Adrenal gland (tissue), 12 donors: Measurements from ENCODE around the gene ARID5A. TPM values are rescaled to one million over a fixed set of nuclear protein-coding genes. Genes with fewer than 3 reads are reported as not detected.
A peak's percentile ranks its signal among the peaks of the same experiment; 100 is the strongest.
"Not testable (repeated sequence)": the region's sequence is repeated elsewhere in the genome, so short reads cannot be mapped to it uniquely, and the experiment has no call there.

ENCODE experiments used
- DNase-seq, 7 donors: peaks; one replicate each; pipeline ENCODE4 v3.0.0-alpha.2; 2019 to 2020
- H3K27ac ChIP-seq, 5 donors: fragments of 200-600 bp; sonication (generic) in 4 of 5; 1 replicate in 3 of 5; 2 replicates in 2 of 5; pipeline versions ENCODE4 v1.5.1 to v1.8.0; 2016 to 2020; ENCODE audit warnings: mild to moderate bottlenecking in 1 of 5
- H3K27me3 ChIP-seq: fragments of 200-600 bp; 2 replicates; pipeline ENCODE4 v1.8.0; 2021
- H3K36me3 ChIP-seq, 2 donors: fragments of 200-600 bp; replicated peaks in 1 of 2; 1 replicate in 1 of 2; 2 replicates in 1 of 2; pipeline versions ENCODE4 v1.5.1 to v1.8.0; 2018 to 2022
- H3K4me1 ChIP-seq, 2 donors: fragments of 200-600 bp; replicated peaks in 1 of 2; 1 replicate in 1 of 2; 2 replicates in 1 of 2; pipeline versions ENCODE4 v1.5.1 to v1.8.0; 2018 to 2021
- H3K4me3 ChIP-seq, 4 donors: fragments of 200-600 bp; sonication (generic) in 3 of 4; one replicate each; pipeline ENCODE4 v1.5.1; 2016 to 2018
- H3K9me3 ChIP-seq, 3 donors: fragments of 200-600 bp; sonication (generic) in 1 of 3; replicated peaks in 1 of 3; 1 replicate in 2 of 3; 2 replicates in 1 of 3; pipeline versions ENCODE4 v1.5.1 to v1.8.0; 2016 to 2021
- POLR2A ChIP-seq, 2 donors: fragments of 450-650 bp; IDR thresholded peaks; one replicate each; pipeline ENCODE4 v1.6.1; 2017; ENCODE audit warnings: antibody characterized with exemption in 2 of 2, mild to moderate bottlenecking in 2 of 2, moderate library complexity in 1 of 2
- WGBS, 4 donors: extraction: QIAGEN DNeasy Blood & Tissue Kit in 2 of 4; methylation state at CpG; one replicate each; pipeline versions ENCODE4 v1.1.5 to v1.1.7; 2013 to 2017; 5-methylcytosine and 5-hydroxymethylcytosine counted together
- intact Hi-C, 2 donors: fragments of 100-400 bp; cut with DNase I; formaldehyde crosslinking; loops; one replicate each; pipeline versions ENCODE4 v1.14.1 to v1.15.0; 2022 to 2023
- polyA plus RNA-seq, 3 donors: library from polyadenylated mRNA; stranded (reverse); fragments of 200-250 nt in 2 of 3; fragments of 350-450 nt in 1 of 3; fragmentation: Illumina TruSeq in 1 of 3; extraction: RNeasy Lipid Tissue Mini Kit (QIAGEN cat#74804) in 1 of 3; gene quantifications; one replicate each; pipeline ENCODE4 v1.2.3, GENCODE V29; 2013 to 2014
- total RNA-seq, 9 donors: library from RNA; depleted of rRNA in 4 of 9; stranded (reverse); fragments of >200 nt in 4 of 9; fragments of 120-200 nt in 1 of 9; fragmentation: NEBNext Ultra II Directional in 1 of 9; extraction: Animal tissue kit (Norgen Biotek cat#: 25700) in 1 of 9; gene quantifications; one replicate each; pipeline versions ENCODE4 v1.1.0 to v1.2.4, GENCODE V29; 2013 to 2023
- TF ChIP-seq, protein P1 (sequence below), 6 experiments: fragments of 450-650 bp in 4 of 6; fragments of 200-600 bp in 2 of 6; sonication (generic) in 1 of 6; IDR thresholded peaks; 1 replicate in 5 of 6; 2 replicates in 1 of 6; pipeline versions ENCODE4 v1.5.1 to v1.8.0; 2016 to 2021; ENCODE audit warnings: antibody characterized with exemption in 6 of 6, mild to moderate bottlenecking in 2 of 6, moderate library complexity in 1 of 6
- donor health status: healthy with polysubstance abuse.
- donor health status: Bipolar disorder and iron deficiency.
- donor health status: DM: yes; HTN: yes; CAD: no.
- donor health status: DM: no; HTN: no; CAD: no.
- donor health status: DM: no; HTN: no; CAD: no.
- donor health status: DM: yes; HTN: yes; CAD: no.

The ARID5A gene
- total and polyA plus RNA-seq, 12 donors: 0.94 to 39.6 (median 14.3) TPM

DNA sequence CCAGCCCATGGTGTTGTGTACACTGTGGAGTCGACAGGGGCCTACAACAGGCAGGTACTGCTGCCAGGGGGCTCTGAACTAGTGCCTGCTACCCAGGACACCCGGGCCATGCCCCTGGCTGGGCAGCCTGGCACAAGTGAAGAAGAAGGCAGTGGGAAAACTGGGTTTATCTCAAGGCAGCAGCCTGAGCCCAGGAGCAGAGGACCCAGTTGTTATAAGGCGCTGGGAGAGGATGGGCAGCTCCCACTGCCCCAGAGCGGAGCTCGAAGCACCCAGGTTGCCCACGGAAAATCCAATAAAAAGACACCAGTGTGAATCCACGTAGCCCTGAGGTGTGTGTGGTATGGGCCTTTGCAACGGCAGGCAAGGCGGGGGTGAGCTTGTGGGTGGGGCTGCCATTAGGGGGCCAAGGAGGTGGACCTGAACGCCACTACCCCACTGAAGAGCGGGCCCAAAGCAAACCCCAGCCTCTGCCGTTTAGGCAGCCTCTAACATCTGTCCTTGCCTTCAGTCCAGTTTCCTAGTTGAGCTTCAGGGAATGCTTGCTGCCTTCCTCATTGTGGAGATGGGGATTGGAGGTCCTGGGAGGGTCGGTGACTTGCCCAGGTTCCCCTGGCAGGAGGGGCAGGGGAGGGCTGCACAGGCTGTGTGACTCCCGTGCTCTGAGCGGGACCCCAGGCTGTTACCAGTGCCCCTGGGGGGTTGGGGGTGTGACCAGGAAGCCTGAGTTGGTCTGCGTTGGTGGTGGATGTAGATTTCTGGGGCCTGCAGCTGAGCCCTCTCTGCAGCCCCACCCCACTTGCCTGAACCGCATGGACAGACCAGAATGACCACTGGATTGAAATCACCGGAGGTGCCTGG is 16.0 kb downstream of the ARID5A start:
- intact Hi-C loops: loop anchor here in 1 of 2 donors (10.0 kb wide), 1 partner anchor 402 kb away; no protein-coding TSS in a partner anchor
- H3K9me3 ChIP-seq: no peaks in the 10 kb centered on the region
- peaks cover 0 to 34% of the 10 kb centered on the region in 2 donors for H3K36me3 ChIP-seq
- no peak overlapping the region for H3K27ac ChIP-seq
- 87 to 91% (median 89%) methylated on average over 10 to 18 of the region's 18 CpGs for WGBS, 4 donors
- TF ChIP-seq, protein P1, sequence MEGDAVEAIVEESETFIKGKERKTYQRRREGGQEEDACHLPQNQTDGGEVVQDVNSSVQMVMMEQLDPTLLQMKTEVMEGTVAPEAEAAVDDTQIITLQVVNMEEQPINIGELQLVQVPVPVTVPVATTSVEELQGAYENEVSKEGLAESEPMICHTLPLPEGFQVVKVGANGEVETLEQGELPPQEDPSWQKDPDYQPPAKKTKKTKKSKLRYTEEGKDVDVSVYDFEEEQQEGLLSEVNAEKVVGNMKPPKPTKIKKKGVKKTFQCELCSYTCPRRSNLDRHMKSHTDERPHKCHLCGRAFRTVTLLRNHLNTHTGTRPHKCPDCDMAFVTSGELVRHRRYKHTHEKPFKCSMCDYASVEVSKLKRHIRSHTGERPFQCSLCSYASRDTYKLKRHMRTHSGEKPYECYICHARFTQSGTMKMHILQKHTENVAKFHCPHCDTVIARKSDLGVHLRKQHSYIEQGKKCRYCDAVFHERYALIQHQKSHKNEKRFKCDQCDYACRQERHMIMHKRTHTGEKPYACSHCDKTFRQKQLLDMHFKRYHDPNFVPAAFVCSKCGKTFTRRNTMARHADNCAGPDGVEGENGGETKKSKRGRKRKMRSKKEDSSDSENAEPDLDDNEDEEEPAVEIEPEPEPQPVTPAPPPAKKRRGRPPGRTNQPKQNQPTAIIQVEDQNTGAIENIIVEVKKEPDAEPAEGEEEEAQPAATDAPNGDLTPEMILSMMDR (IDR thresholded peaks at IDR 0.05): no peak
- no peak for TF ChIP-seq POLR2A (IDR thresholded peaks at IDR 0.05)
- H3K4me1 ChIP-seq: peaks cover 0 to 5% of the 10 kb centered on the region in 2 donors
- H3K4me3 ChIP-seq: no peak overlapping the region
- no peaks in the 10 kb centered on the region for H3K27me3 ChIP-seq
- DNase-seq: no peak

DNA sequence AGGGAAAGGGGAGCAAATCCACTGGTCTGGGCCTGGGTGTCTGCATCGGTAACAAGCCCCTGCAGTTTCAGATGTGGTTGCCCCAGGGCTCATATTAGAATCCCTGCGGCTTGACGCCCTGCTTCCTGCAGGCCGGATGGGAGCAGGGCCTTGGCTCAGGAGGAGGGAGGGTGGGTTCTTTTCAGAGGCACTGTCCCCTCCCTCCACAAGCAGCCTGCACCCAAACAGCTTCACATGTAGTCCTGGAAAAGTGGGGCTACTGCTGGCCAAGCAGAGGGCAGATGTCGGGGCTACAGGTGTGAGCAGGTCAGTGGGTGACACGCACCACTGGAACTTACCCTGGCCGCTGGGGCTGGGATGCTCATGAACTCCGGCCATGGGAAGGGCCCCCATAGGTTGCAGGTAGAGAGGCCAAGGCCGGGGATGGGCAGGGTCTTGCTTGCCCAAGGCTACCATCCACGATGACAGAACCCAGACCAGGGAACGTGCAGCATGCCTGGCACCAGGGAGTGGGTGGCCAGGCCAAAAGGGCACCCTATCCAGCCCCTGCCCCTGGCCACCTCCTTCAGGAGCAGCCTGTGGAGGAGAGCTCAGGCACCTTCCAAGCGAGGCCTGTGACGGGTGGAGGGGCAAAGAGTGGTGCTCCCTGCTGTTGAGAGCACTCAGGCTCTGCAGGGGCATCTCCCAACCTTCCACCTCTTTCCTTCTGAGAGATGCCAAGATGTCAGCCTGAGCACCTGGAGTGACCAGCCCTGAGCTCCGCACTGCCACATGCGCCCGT is 16.8 kb downstream of the ARID5A start:
- peaks cover 0 to 5% of the 10 kb centered on the region in 2 donors for H3K4me1 ChIP-seq
- intact Hi-C loops: loop anchor here in 1 of 2 donors (10.0 kb wide), 1 partner anchor 401 kb away; no protein-coding TSS in a partner anchor
- no peaks in the 10 kb centered on the region for H3K27me3 ChIP-seq
- DNase-seq: no peak
- H3K9me3 ChIP-seq: no peaks in the 10 kb centered on the region
- WGBS, 4 donors: 88 to 95% (median 92%) methylated on average over 4 to 16 of the region's 16 CpGs
- no peak for TF ChIP-seq POLR2A (IDR thresholded peaks at IDR 0.05)
- TF ChIP-seq, protein P1 (IDR thresholded peaks at IDR 0.05): no peak
- H3K4me3 ChIP-seq: no peak overlapping the region
- H3K36me3 ChIP-seq: peaks cover 0 to 34% of the 10 kb centered on the region in 2 donors
- H3K27ac ChIP-seq: no peak overlapping the region

DNA sequence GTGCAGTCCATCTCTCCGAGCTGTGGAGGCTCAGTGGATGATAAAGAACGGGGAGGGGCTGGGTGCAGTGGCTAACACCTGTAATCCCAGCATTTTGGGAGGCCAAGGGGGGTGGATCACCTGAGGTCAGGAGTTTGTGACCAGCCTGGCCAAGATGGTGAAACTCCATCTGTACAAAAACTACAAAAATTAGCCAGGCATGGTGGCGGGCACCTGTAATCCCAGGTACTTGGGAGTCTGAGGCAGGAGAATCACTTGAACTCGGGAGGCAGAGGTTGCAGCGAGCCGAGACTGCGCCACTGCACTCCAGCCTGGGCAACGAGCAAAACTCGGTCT is 17.4 kb downstream of the ARID5A start:
- DNase-seq, H3K27ac ChIP-seq, H3K27me3 ChIP-seq, H3K9me3 ChIP-seq, H3K4me3 ChIP-seq, H3K4me1 ChIP-seq: not testable (repeated sequence)
- WGBS, 4 donors: 50 to 61% (median 54%) methylated on average over 7 to 9 of the region's 9 CpGs
- H3K36me3 ChIP-seq: peaks cover 0 to 29% of the 10 kb centered on the region in 2 donors
- intact Hi-C loops: loop anchor here in 1 of 2 donors (10.0 kb wide), 1 partner anchor 401 kb away; no protein-coding TSS in a partner anchor

DNA sequence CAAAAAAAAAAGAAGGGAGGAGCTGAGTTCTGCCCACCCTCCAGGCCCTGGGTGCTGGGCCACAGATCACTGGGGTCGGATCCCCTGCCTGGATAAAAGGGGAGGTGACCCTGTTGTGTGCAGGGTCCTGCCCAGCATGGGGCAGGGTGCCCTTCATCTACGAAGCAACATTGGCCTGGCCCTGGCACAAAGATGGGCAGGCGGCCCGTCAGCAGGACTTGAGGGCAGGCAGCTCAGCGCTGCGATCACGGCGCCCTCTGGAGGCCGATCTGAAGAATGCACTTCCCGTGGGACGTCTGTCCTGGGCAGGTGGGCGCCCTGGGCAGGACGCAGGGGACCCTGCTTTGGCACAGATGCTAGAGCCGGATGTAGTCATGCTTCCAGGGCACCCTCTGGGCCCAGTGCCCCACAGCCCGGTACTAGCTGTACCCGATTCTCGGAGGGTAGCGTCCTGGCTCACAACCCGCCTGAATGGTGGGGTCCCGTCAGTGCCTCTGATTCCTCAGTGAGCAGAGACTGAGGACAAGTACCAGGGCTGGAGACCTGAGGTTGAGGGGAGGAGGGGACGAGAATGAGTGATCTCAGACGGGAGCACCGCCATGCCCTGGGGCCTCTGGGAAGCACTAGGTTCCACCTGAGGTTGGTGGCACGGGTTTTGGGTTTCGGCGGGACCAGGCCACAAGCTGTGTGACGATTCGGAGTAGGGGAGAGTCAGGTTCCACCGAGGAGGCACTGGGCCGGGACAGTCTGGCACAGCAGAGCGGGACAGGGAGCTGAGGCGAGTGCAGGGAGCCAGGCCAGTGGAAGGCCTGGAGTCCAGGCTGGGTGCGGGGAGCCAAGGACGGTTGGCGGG is 18.0 kb downstream of the ARID5A start:
- no peaks in the 10 kb centered on the region for H3K9me3 ChIP-seq
- no peaks in the 10 kb centered on the region for H3K27me3 ChIP-seq
- no peak for TF ChIP-seq POLR2A (IDR thresholded peaks at IDR 0.05)
- TF ChIP-seq, protein P1 (IDR thresholded peaks at IDR 0.05): peak; percentile 79 to 97 (median 87)
- H3K4me3 ChIP-seq: no peak overlapping the region
- H3K4me1 ChIP-seq: peaks cover 0 to 5% of the 10 kb centered on the region in 2 donors
- H3K27ac ChIP-seq: no peak overlapping the region
- 37 to 48% (median 40%) methylated on average over 13 to 35 of the region's 35 CpGs for WGBS, 4 donors
- peak in 6 of 7 donors; percentile 59 to 76 (median 72) for DNase-seq
- intact Hi-C loops: loop anchor here in 1 of 2 donors (10.0 kb wide), 1 partner anchor 400 kb away; no protein-coding TSS in a partner anchor
- peaks cover 0 to 23% of the 10 kb centered on the region in 2 donors for H3K36me3 ChIP-seq
